Effector CD8-positive, alpha-beta T cell (primary cell): ENCODE measurements around the gene FNDC3B.

Experiments
- DNase-seq: peaks from one replicate; lab custom pipeline; 2025; lab: John Stamatoyannopoulos, UW

FNDC3B gene

GRCh38 chr3:172150913-172151650 is 111.7 kb downstream of the FNDC3B start:
- no peak for DNase-seq

GRCh38 chr3:172151651-172152649 is 112.6 kb downstream of the FNDC3B start:
- DNase-seq, result no peak

- DNase-seq, result no peak
These were observed 113.5 kb downstream of the FNDC3B start for GRCh38 chr3:172152874-172153273.

DNA sequence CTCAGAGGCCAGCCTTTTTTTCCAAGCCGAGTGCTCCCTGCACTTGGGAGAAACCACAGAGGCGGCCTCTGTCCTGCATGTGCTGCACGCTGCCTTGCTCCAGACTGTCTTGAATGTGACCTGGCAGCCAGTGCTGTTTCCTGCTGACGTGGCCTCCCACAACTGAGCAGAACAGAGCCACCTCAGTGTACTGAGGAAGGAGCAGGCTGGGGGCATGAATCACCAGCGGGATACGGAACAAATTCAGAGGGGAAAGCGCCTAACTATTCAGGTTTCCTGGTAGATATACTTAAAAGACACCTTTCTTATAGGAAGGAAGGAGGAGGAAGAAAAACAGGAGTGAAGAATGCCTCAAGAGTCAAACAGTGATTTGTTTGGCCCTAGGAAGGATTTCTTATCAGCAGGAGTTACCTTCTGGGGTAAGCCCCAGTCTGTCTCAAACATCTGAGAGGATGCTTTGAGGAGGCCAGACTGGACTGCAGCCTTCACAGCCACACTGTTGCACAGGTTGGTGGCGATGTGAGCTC is 114.0 kb downstream of the FNDC3B start:
- DNase-seq, result no peak

DNA sequence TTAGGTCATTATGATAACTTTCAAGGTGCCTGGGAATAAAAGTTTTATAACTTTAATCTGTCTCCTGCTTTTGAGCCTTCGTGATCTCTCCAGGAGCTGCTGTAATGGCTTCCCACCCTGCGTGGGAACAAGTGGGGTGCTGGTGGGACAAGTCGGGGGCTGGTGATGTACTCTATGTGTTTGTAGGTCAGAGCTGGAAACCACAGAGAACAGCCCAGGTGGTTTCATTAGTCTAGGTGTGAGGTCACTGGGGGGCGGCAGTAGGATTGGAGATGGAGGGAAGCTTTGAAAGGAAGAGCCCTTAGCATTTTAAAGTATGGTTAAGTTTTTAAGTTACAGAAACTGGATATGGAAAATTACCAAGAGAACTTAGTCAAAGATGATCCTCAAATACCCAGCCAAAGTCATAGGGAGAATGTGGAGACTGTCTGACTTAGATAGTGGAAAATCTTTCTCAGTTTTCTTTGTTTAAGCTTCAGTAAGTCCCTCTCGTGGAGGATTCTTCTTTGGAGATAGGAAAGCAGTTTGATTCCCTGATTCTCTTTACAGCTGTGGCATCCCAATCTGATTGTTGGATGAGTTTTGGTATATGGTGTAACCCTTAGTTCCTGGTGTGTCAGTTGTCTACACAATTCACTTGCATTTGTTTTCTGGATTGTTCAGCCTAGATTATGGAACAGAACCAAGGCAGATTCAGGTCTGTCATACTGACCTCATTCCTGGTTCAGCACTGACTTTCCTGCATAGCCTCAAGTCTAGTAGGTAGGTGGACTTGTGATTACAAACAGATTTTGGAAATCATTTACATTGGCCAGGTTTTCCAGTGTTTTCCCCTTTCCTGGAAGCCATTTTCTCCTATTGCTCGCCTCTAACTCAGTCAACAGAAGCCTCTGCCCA is 115.6 kb downstream of the FNDC3B start:
- no peak for DNase-seq

- no peak for DNase-seq
These were observed 116.7 kb downstream of the FNDC3B start for GRCh38 chr3:172155897-172156585.

- no peak for DNase-seq
These were observed 117.2 kb downstream of the FNDC3B start for GRCh38 chr3:172156586-172156955.

DNA sequence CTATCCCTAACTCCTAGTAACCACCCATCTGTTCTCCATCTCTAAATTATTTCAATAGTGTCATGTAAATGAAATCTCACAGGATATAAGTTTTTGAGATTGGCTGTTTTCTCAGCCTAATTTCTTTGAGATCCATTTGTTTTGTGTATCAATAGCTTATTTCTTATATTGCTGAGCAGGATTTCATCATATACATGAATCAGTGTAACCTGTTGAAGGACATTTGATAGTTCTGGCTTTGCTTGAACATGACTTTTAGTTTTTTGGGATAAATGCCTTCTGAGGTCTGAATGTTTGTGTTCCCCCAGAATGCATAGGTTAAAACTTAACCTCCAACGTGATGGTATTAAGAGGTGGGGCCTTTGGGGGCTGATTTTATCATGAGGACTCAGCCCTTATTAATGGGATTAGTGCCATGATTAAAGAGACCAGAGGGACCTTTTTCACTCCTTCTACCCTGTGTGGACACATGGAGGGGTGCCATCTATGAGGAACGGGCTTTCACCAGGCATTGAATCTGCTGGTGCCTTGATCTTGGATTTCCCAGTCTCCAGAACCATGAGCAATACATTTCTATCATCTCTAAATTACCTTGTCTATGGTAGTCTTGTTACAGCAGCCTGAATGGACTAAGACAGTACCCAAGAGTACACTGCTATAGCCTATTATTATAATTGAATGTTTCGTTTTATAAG is 118.3 kb downstream of the FNDC3B start:
- no peak for DNase-seq

GRCh38 chr3:172158741-172159140 is 119.4 kb downstream of the FNDC3B start:
- no peak for DNase-seq

GRCh38 chr3:172159376-172159775 is 120.0 kb downstream of the FNDC3B start:
- DNase-seq, result no peak

DNA sequence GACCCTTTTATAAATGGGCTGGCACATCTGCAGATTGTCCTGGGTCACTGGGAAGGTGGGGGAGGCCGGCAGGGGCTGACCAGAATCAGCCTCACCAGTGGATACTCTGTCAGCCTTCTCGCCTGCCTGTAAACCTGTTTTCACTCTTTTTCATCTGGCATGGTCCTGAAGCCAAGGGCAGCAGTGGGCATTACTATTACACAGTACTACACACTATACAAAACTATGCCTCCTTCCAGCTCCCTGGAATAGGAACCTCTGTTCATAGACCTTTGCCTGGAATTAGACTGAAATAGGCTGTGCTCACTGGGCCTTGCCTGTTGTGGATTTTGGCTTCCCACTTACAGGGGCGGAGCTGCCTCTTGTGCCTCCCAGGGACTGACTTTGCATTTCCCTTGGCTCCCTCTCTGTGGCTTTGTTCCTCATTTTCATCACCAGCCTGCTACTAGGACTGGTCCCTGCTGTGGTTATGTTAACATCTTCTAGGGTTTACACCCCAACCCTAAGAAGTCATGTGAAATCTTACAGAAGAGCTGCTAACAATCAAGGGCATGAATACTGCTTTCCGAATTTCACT is 120.7 kb downstream of the FNDC3B start:
- DNase-seq, result no peak

- no peak for DNase-seq
These were observed 121.9 kb downstream of the FNDC3B start for GRCh38 chr3:172161133-172161789.

GRCh38 chr3:172161959-172162358 is 122.6 kb downstream of the FNDC3B start:
- no peak for DNase-seq

- no peak for DNase-seq
These were observed 123.9 kb downstream of the FNDC3B start for GRCh38 chr3:172163320-172163719.

DNA sequence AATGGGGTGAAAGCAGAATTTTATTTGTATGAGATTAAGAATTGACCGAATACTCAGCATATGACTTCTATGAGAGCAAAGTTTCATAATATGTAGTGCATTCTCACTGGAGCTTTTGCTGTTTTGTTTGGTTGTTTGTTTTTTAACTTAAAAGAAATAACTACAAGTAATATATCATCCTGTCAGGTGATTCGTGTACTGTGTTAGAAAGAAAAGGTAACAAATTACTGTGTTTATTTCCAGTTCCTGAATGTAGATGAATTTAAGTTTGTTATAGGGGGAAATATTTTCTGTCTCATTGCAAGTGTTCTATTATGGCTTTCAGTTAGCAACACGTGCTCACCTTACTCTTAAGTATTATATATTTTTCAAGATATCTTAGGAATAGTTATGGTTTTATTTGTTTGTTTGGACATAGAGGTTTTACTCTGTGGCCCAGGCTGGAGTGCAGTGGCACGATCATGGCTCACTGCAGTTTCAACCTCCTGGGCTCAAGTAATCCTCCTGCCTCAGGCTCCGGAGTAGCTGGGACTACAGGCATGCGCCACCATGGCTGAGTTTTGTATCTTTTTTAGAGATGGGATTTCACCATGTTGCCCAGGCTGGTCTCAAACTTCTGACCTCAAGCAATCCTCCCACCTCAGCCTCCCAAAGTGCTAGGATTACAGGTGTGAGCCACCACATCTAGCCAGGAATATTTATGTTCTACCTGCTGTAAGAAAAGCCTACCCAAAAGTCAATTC is 125.4 kb downstream of the FNDC3B start:
- DNase-seq, result no peak

GRCh38 chr3:172166261-172166660 is 126.9 kb downstream of the FNDC3B start:
- no peak for DNase-seq

DNA sequence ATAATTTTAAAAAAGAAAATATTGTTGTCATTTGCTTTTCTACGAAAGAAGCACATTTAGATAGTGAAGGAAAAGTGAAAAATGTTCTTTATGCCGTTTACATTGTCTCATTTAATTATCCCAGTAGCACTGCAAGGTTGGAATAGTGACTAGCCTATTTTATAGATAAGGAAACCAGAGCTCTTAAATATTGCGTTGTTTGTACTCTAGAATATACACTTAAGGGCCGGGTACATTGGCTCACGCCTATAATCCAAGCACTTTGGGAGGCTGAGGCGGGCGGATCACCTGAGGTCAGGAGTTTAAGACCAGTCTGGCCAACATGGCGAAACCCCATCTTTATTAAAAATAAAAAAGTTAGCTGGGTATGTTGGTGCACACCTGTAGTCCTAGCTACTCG is 127.5 kb downstream of the FNDC3B start:
- no peak for DNase-seq

- DNase-seq, result no peak
These were observed 128.7 kb downstream of the FNDC3B start for GRCh38 chr3:172167892-172168648.
